H1 (cell line): ENCODE results near the gene SLC23A2. TPM values are rescaled to one million over a fixed set of nuclear protein-coding genes. Genes with fewer than 3 reads are reported as not detected.

Experiments
- CTCF ChIA-PET: fragments of 300-600 bp; sonication (Branson Sonifier 250); formaldehyde crosslinking; loops from one replicate; lab custom pipeline; 2021; ENCODE audit not compliant: partially characterized antibody; lab: Charles Lee
- POLR2A ChIA-PET: fragments of 300-600 bp; sonication (Branson Sonifier 250); formaldehyde crosslinking; loops from one replicate; lab custom pipeline; 2021; ENCODE audit warnings: inconsistent platforms; ENCODE audit not compliant: partially characterized antibody; lab: Charles Lee
- DNase-seq, 2 experiments: peaks; one replicate each; pipeline versions ENCODE4 v3.0.0 to v3.0.0-alpha.2; 2010 to 2022; ENCODE audit warnings: low spot score in 2 of 2, low read depth in 1 of 2, mixed read lengths in 1 of 2
- FAIRE-seq: peaks from 2 replicates; lab custom pipeline; 2011; peaks lifted over from hg19 to GRCh38; lab: Jason Lieb, UNC
- H2AFZ ChIP-seq: 2 replicates; pipeline ENCODE4 v1.8.1; 2012; ENCODE audit warnings: low read length, inconsistent platforms
- H2AK5ac ChIP-seq: 2 replicates; pipeline ENCODE4 v1.6.1; 2013; ENCODE audit warnings: low read depth, low read length
- H2BK120ac ChIP-seq: replicated peaks from 2 replicates; pipeline ENCODE3; 2013; ENCODE audit warnings: low read depth, low read length, inconsistent platforms
- H2BK12ac ChIP-seq: 2 replicates; pipeline ENCODE4 v1.6.1; 2013; ENCODE audit warnings: low read depth, low read length
- H2BK15ac ChIP-seq: 2 replicates; pipeline ENCODE4 v1.6.1; 2013; ENCODE audit warnings: low read length
- H2BK20ac ChIP-seq: 2 replicates; pipeline ENCODE4 v1.6.1; 2013; ENCODE audit warnings: low read length
- H2BK5ac ChIP-seq: 2 replicates; pipeline ENCODE4 v1.6.1; 2013; ENCODE audit warnings: low read depth, low read length
- H3K14ac ChIP-seq: 2 replicates; pipeline ENCODE4 v1.6.1; 2013; ENCODE audit warnings: inconsistent platforms; ENCODE audit not compliant: insufficient read length
- H3K18ac ChIP-seq: 2 replicates; pipeline ENCODE4 v1.6.1; 2013; ENCODE audit warnings: low read length; ENCODE audit errors: extremely low read depth
- H3K23ac ChIP-seq: 2 replicates; pipeline ENCODE4 v1.6.1; 2013; ENCODE audit warnings: inconsistent platforms; ENCODE audit not compliant: insufficient read length
- H3K23me2 ChIP-seq: 2 replicates; pipeline ENCODE4 v1.6.1; 2013; ENCODE audit warnings: low read depth, low read length
- H3K27ac ChIP-seq: 2 replicates; pipeline ENCODE4 v1.6.1; 2011; ENCODE audit warnings: low read depth, low read length, inconsistent platforms
- H3K27me3 ChIP-seq, 4 experiments: replicated peaks in 1 of 4; 1 replicate in 1 of 4; 2 replicates in 3 of 4; pipeline versions ENCODE4 v1.6.1 to v1.8.1; 2011 to 2013; ENCODE audit warnings: low read length in 3 of 4, mild to moderate bottlenecking in 3 of 4, inconsistent platforms in 2 of 4, mixed read lengths in 2 of 4, moderate library complexity in 1 of 4; ENCODE audit not compliant: control insufficient read depth in 3 of 4, insufficient read depth in 3 of 4; ENCODE audit errors: extremely low read depth in 1 of 4
- H3K36me3 ChIP-seq, 4 experiments: 2 replicates each; pipeline versions ENCODE4 v1.6.1 to v1.8.1; 2011 to 2013; ENCODE audit warnings: mild to moderate bottlenecking in 4 of 4, low read length in 3 of 4, moderate library complexity in 2 of 4, control low read depth in 1 of 4, inconsistent platforms in 1 of 4; ENCODE audit not compliant: insufficient read depth in 4 of 4, control insufficient read depth in 2 of 4
- H3K4ac ChIP-seq: replicated peaks from 2 replicates; pipeline ENCODE3; 2013; ENCODE audit warnings: low read length, low read depth, mixed read lengths, inconsistent platforms; ENCODE audit not compliant: insufficient read length
- H3K4me1 ChIP-seq, 4 experiments: replicated peaks in 1 of 4; 1 replicate in 1 of 4; 2 replicates in 3 of 4; pipeline versions ENCODE4 v1.6.1 to v1.8.1; 2011 to 2013; ENCODE audit warnings: low read length in 3 of 4, inconsistent platforms in 2 of 4, mixed read lengths in 1 of 4; ENCODE audit not compliant: insufficient read depth in 4 of 4, control insufficient read depth in 3 of 4
- H3K4me2 ChIP-seq, 2 experiments: 2 replicates each; pipeline versions ENCODE4 v1.6.1 to v1.8.1; 2011 to 2013; ENCODE audit warnings: low read depth in 2 of 2, low read length in 2 of 2, control low read depth in 1 of 2, inconsistent platforms in 1 of 2, mild to moderate bottlenecking in 1 of 2; ENCODE audit not compliant: insufficient read depth in 1 of 2
- H3K4me3 ChIP-seq, 4 experiments: fragments of 200-600, 300-600 bp in 1 of 4; sonication (generic), shearing (Covaris generic), sonication (Bioruptor Twin) in 1 of 4; 2 replicates each; pipeline versions ENCODE4 v1.5.1 to v1.8.1; 2011 to 2016; ENCODE audit warnings: low read length in 4 of 4, low read depth in 3 of 4, control low read depth in 2 of 4, inconsistent platforms in 2 of 4, mild to moderate bottlenecking in 2 of 4, mixed read lengths in 1 of 4, moderate library complexity in 1 of 4; ENCODE audit not compliant: insufficient read depth in 2 of 4; ENCODE audit errors: extremely low read depth in 1 of 4
- H3K56ac ChIP-seq: replicated peaks from 2 replicates; pipeline ENCODE3; 2013; ENCODE audit warnings: low read depth, mild to moderate bottlenecking, mixed read lengths, low read length, inconsistent platforms; ENCODE audit not compliant: insufficient read length
- H3K79me1 ChIP-seq: 2 replicates; pipeline ENCODE4 v1.6.1; 2013; ENCODE audit warnings: low read depth, low read length, control low read depth
- H3K79me2 ChIP-seq, 2 experiments: 2 replicates each; pipeline versions ENCODE4 v1.6.1 to v1.8.1; 2012 to 2013; ENCODE audit warnings: low read length in 2 of 2, mild to moderate bottlenecking in 2 of 2, inconsistent platforms in 1 of 2; ENCODE audit not compliant: insufficient read depth in 2 of 2, control insufficient read depth in 1 of 2
- H3K9ac ChIP-seq, 4 experiments: replicated peaks in 1 of 4; 1 replicate in 1 of 4; 2 replicates in 3 of 4; pipeline versions ENCODE4 v1.6.1 to v1.8.1; 2011 to 2013; ENCODE audit warnings: low read depth in 3 of 4, low read length in 3 of 4, control low read depth in 2 of 4, mild to moderate bottlenecking in 2 of 4, moderate library complexity in 2 of 4, inconsistent platforms in 1 of 4; ENCODE audit errors: extremely low read depth in 1 of 4
- H3K9me3 ChIP-seq, 2 experiments: 2 replicates each; pipeline versions ENCODE4 v1.6.1 to v1.8.1; 2012 to 2013; ENCODE audit warnings: mild to moderate bottlenecking in 2 of 2, moderate library complexity in 2 of 2, control low read depth in 1 of 2, inconsistent platforms in 1 of 2, low read depth in 1 of 2, low read length in 1 of 2, mixed read lengths in 1 of 2; ENCODE audit not compliant: insufficient read depth in 2 of 2
- H4K20me1 ChIP-seq, 2 experiments: replicated peaks in 1 of 2; 2 replicates each; pipeline versions ENCODE3 to v1.8.1; 2011 to 2013; ENCODE audit warnings: inconsistent platforms in 2 of 2, low read length in 2 of 2, mild to moderate bottlenecking in 1 of 2; ENCODE audit not compliant: insufficient read depth in 2 of 2, control insufficient read depth in 1 of 2
- H4K5ac ChIP-seq: 2 replicates; pipeline ENCODE4 v1.6.1; 2013; ENCODE audit warnings: low read length, low read depth, mixed read lengths, inconsistent platforms; ENCODE audit not compliant: insufficient read length
- H4K8ac ChIP-seq: 2 replicates; pipeline ENCODE4 v1.8.0; 2013; ENCODE audit warnings: mild to moderate bottlenecking, moderate library complexity, low read length, inconsistent platforms; ENCODE audit not compliant: insufficient read depth; ENCODE audit errors: extremely low read depth
- H4K91ac ChIP-seq: replicated peaks from 2 replicates; pipeline ENCODE3; 2013; ENCODE audit warnings: low read length, mixed read lengths, inconsistent platforms; ENCODE audit not compliant: insufficient read length
- BACH1 ChIP-seq: IDR thresholded peaks from 2 replicates; pipeline ENCODE4 v1.6.1; 2012; ENCODE audit warnings: low read length, improper control_type of control experiment
- BRCA1 ChIP-seq: IDR thresholded peaks from 2 replicates; pipeline ENCODE4 v1.6.1; 2012; ENCODE audit warnings: low read depth, low read length, improper control_type of control experiment
- HDAC2 ChIP-seq, 2 experiments: fragments of 300-600 bp in 1 of 2; sonication (generic) in 1 of 2; IDR thresholded peaks; 2 replicates each; pipeline ENCODE4 v1.6.1; 2011 to 2012; ENCODE audit warnings: low read depth in 2 of 2, low read length in 2 of 2, mild to moderate bottlenecking in 2 of 2, moderate library complexity in 2 of 2, borderline replicate concordance in 1 of 2, inconsistent platforms in 1 of 2
- KDM1A ChIP-seq: fragments of 200-600, 300-600 bp; sonication (generic); IDR thresholded peaks from 2 replicates; pipeline ENCODE4 v1.7.1; 2016; ENCODE audit warnings: mild to moderate bottlenecking, low read length, borderline replicate concordance
- SP1 ChIP-seq: IDR thresholded peaks from 2 replicates; pipeline ENCODE4 v1.6.1; 2011; ENCODE audit warnings: low read depth, low read length
- TCF12 ChIP-seq: IDR thresholded peaks from 2 replicates; pipeline ENCODE4 v1.6.1; 2011; ENCODE audit warnings: low read depth, mild to moderate bottlenecking, low read length
- WGBS, 2 experiments: shearing (Covaris generic) in 1 of 2; methylation state at CpG; one replicate each; pipeline versions ENCODE4 v1.1.6 to v1.1.7; 2013 to 2015; ENCODE audit warnings: low lambda C conversion rate in 2 of 2, mixed read lengths in 2 of 2, inconsistent platforms in 1 of 2, low coverage in 1 of 2, missing lambda C conversion rate in 1 of 2; ENCODE audit not compliant: insufficient replicate concordance in 2 of 2, insufficient coverage in 1 of 2, insufficient read length in 1 of 2; ENCODE audit errors: extremely low coverage in 1 of 2, missing lambda C conversion rate in 1 of 2; 5-methylcytosine and 5-hydroxymethylcytosine counted together
- polyA plus RNA-seq, 7 experiments: library from polyadenylated mRNA; depleted of rRNA in 3 of 7; stranded (reverse) in 5 of 7; unstranded in 2 of 7; fragments of >200 nt in 5 of 7; fragments of 200-250 nt in 2 of 7; gene quantifications; 1 replicate in 5 of 7; 2 replicates in 1 of 7; 4 replicates in 1 of 7; pipeline versions ENCODE4 v1.2.1 to v1.2.3, GENCODE V29; 2011 to 2013; ENCODE audit warnings: missing spikeins in 2 of 7, mixed read lengths in 2 of 7
- total RNA-seq: library from RNA; stranded (reverse); fragmentation: NEBNext Ultra II Directional; extraction: Animal tissue kit (Norgen Biotek cat#: 25700); gene quantifications from 2 replicates; pipeline ENCODE4 v1.2.1, GENCODE V29; 2021

The SLC23A2 gene
- total and polyA plus RNA-seq, 2 of the 8 experiments (the other 6 are each of a cell fraction or from before 2014, with no cell fraction given) = 17.0 to 18.6 TPM

GRCh38 chr20:4812641-4813075 lies 188.7 kb downstream of the SLC23A2 start:
- Histone ChIP-seq H2BK5ac (no peak overlapping the region), H3K23ac (no peak overlapping the region), H2AK5ac (no peak overlapping the region), H3K36me3 (no peaks in the 10 kb centered on the region; a peak in 1 of 8 replicates), H3K18ac (no peak overlapping the region), H3K27ac (no peak overlapping the region), H2BK12ac (no peak overlapping the region), H3K4ac (no peak overlapping the region), H4K8ac (no peak overlapping the region), H4K5ac (no peak overlapping the region), H3K4me3 (no peak overlapping the region), H3K14ac (no peak overlapping the region), H3K23me2 (no peaks in the 10 kb centered on the region; the same call in 1 of the 2 replicates), H4K20me1 (peaks cover 0 to 2% of the 10 kb centered on the region in 2 experiments), H3K27me3 (no peaks in the 10 kb centered on the region), H3K56ac (no peak overlapping the region), H3K9me3 (no peaks in the 10 kb centered on the region), H2BK120ac (no peak overlapping the region), H3K4me2 (no peak overlapping the region), H3K9ac (no peak overlapping the region), H4K91ac (no peak overlapping the region), H3K79me2 (no peaks in the 10 kb centered on the region), H3K79me1 (no peaks in the 10 kb centered on the region; the same call in 1 of the 2 replicates), H3K4me1 (peaks cover 0 to 7% (median 4%) of the 10 kb centered on the region in 4 experiments; a peak in 5 of 7 replicates), H2BK15ac (no peak overlapping the region), H2BK20ac (no peak overlapping the region), H2AFZ (no peak overlapping the region)
- POLR2A ChIA-PET = no interaction called here
- no peak for TF ChIP-seq BRCA1
- no peak for TF ChIP-seq TCF12
- no peak for TF ChIP-seq KDM1A
- TF ChIP-seq HDAC2 (IDR thresholded peaks at IDR 0.05; ENCODE audit: borderline replicate concordance in 1 of 2, low read depth in 2 of 2, low read length in 2 of 2) = no peak
- no peak for TF ChIP-seq SP1
- TF ChIP-seq BACH1 = no peak
- FAIRE-seq (no peak), DNase-seq (no peak)
- WGBS, 2 experiments = 73% methylated on average over 7 of the region's 7 CpGs; no CpG with 5 or more reads in 1 of the 2 experiments
- CTCF ChIA-PET = interaction anchor here (0.9 to 1.9 kb wide), 2 partner anchors 15 to 33 kb away, joined by 3 to 7 read pairs; no protein-coding TSS in a partner anchor
